ENCODE measurements around the gene ACVRL1.

GRCh38 chr12:51932218-51933076 lies 25.1 kb downstream of the ACVRL1 start:
- TF ChIP-seq CTCF (IDR thresholded peaks at IDR 0.05; ENCODE audit: poor library complexity) (no peak), EZH2 (IDR thresholded peaks at IDR 0.05; ENCODE audit: borderline replicate concordance) (no peak)
